ENCODE measurements around the gene DMBX1. TPM values are rescaled to one million over a fixed set of nuclear protein-coding genes. Genes with fewer than 3 reads are reported as not detected.

Gene DMBX1
- total and polyA plus RNA-seq, 9 of the 15 experiments (the other 6 are each of a cell fraction or from before 2014, with no cell fraction given) = 0.25 to 4.3 (median 1.0) TPM

GRCh38 chr1:46464915-46465314 is 24.7 kb upstream of the DMBX1 start:
- FAIRE-seq (no peak), DNase-seq (ENCODE audit: extremely low read depth in 1 of 4, low spot score in 3 of 4) (no peak), ATAC-seq (no peak)
- no peak overlapping the region for H3K4me3 ChIP-seq
- CTCF ChIA-PET (ENCODE audit: low intra/inter-chr PET ratio) = no interaction called here
- no peaks in the 10 kb centered on the region for H3K9me1 ChIP-seq (ENCODE audit: control insufficient read depth, insufficient read depth, low read length)
- TF ChIP-seq SNAPC5 (CRISPR knock-in tag; IDR thresholded peaks at IDR 0.05) (no peak), KDM2B (CRISPR knock-in tag; IDR thresholded peaks at IDR 0.05) (no peak), CBFA2T3 (IDR thresholded peaks at IDR 0.05) (no peak), SAP30 (IDR thresholded peaks at IDR 0.05; ENCODE audit: borderline replicate concordance, insufficient read depth, low read depth, low read length, poor library complexity, severe bottlenecking) (no peak), BACH1 (tag; IDR thresholded peaks at IDR 0.05) (no peak), ZNF274 (IDR thresholded peaks at IDR 0.05; ENCODE audit: borderline replicate concordance, low read depth, low read length) (no peak), ZKSCAN3 (CRISPR knock-in tag; IDR thresholded peaks at IDR 0.05) (no peak), GTF2A2 (tag; IDR thresholded peaks at IDR 0.05) (no peak), ZNF780A (CRISPR knock-in tag; IDR thresholded peaks at IDR 0.05) (no peak), TARDBP (IDR thresholded peaks at IDR 0.05) (no peak), CREB1 (IDR thresholded peaks at IDR 0.05) (no peak), CREB1 (CRISPR knock-in tag; IDR thresholded peaks at IDR 0.05) (no peak), TEAD1 (CRISPR knock-in tag; IDR thresholded peaks at IDR 0.05) (no peak), MTA3 (IDR thresholded peaks at IDR 0.05; ENCODE audit: borderline replicate concordance) (no peak), ZNF263 (CRISPR knock-in tag; IDR thresholded peaks at IDR 0.05; ENCODE audit: borderline replicate concordance) (no peak), NELFE (IDR thresholded peaks at IDR 0.05; ENCODE audit: insufficient read depth, insufficient read length) (no peak), ZNF707 (CRISPR knock-in tag; conservative IDR thresholded peaks at IDR 0.05) (no peak), ZBTB1 (CRISPR knock-in tag; IDR thresholded peaks at IDR 0.05; ENCODE audit: borderline replicate concordance, low read depth) (no peak), CCNT2 (IDR thresholded peaks at IDR 0.05; ENCODE audit: borderline replicate concordance, extremely low read depth, insufficient read length, low read depth, low read length) (no peak), RBM34 (IDR thresholded peaks at IDR 0.05; ENCODE audit: borderline replicate concordance, insufficient read depth, low read length) (no peak), RNF2 (IDR thresholded peaks at IDR 0.05) (no peak)
- H3K36me3 ChIP-seq (ENCODE audit: control insufficient read depth, insufficient read depth, low read length) = no peaks in the 10 kb centered on the region
- H3K27ac ChIP-seq (ENCODE audit: extremely low read depth, low read depth, low read length) = no peak overlapping the region
- peaks cover 15 to 36% of the 10 kb centered on the region in 2 experiments; a peak in 4 of 5 replicates for H3K4me1 ChIP-seq (replicated peaks in 1 of 2; ENCODE audit: control insufficient read depth in 2 of 2, insufficient read depth in 2 of 2, low read length in 2 of 2)
- POLR2A ChIA-PET = interaction anchor here (0.7 kb wide), 1 partner anchor 64 kb away, joined by 4 read pairs; no protein-coding TSS in a partner anchor
- no peak overlapping the region for H3K4me2 ChIP-seq (ENCODE audit: insufficient read depth, low read length)
- in situ Hi-C loops (cut with MboI) (no loop called here), intact Hi-C loops (cut with micrococcal nuclease) (no loop called here)
- no peaks in the 10 kb centered on the region for H3K79me2 ChIP-seq (ENCODE audit: control insufficient read depth, insufficient read depth, low read length)
- no peak overlapping the region for H3K9ac ChIP-seq (ENCODE audit: insufficient read depth in 1 of 2, low read depth in 2 of 2, low read length in 2 of 2)
- peaks cover 0 to 13% of the 10 kb centered on the region in 2 experiments; a peak in 2 of 5 replicates for H3K27me3 ChIP-seq (ENCODE audit: control insufficient read depth in 2 of 2, insufficient read depth in 2 of 2, low read length in 2 of 2)
- no peak overlapping the region for H2AFZ ChIP-seq (ENCODE audit: low read depth, low read length)
- no peaks in the 10 kb centered on the region for H3K9me3 ChIP-seq (replicated peaks; ENCODE audit: control insufficient read depth, insufficient read depth, low read depth, low read length)
- BruUV-seq (replicated peaks) = no TSS peak
- no peaks in the 10 kb centered on the region for H4K20me1 ChIP-seq (replicated peaks; ENCODE audit: control insufficient read depth, insufficient read depth, low read length)
- WGBS (ENCODE audit: insufficient coverage, low coverage, missing lambda C conversion rate) = 29% methylated on average over 3 of the region's 3 CpGs
